GM20000 (cell line): ENCODE measurements around the gene PGLYRP3.

Experiments
- DNase-seq: peaks from one replicate; pipeline ENCODE4 v3.0.0; 2012; ENCODE audit warnings: low spot score
- CTCF ChIP-seq: IDR thresholded peaks from 2 replicates; pipeline ENCODE4 v1.5.1; 2012; ENCODE audit warnings: mild to moderate bottlenecking, control low read depth; ENCODE audit errors: extremely low read depth, missing control alignments

The PGLYRP3 gene

DNA sequence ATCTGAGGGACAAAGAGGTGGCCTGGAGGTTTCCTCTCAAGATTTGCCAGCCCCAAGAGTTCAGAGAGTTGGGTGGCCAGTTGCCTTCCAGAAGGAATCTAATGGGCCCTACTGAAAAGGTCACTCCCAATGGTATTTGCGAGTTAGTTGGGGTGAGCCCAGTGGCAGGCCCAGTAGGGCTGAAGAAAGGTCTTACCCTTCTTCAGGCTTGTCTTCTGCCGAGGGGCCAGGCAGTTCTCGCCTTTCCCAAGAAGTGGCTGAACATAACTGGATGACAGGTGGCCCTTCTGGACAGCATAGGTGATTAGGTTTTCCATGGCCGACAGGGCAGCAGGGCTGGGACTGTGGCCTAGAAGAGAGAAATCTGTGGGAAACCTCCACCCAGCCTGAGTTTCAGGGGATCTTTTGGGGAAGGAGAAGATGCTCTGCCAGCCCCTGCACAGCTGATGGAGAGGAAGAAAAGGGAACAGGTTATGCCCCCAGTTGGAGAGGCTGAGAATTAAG, 28.7 kb upstream of the PGLYRP3 start:
- TF ChIP-seq CTCF, result no peak
- DNase-seq, result peak; percentile 0

GRCh38 chr1:153340356-153340755, 27.6 kb upstream of the PGLYRP3 start:
- no peak for TF ChIP-seq CTCF
- no peak for DNase-seq

DNA sequence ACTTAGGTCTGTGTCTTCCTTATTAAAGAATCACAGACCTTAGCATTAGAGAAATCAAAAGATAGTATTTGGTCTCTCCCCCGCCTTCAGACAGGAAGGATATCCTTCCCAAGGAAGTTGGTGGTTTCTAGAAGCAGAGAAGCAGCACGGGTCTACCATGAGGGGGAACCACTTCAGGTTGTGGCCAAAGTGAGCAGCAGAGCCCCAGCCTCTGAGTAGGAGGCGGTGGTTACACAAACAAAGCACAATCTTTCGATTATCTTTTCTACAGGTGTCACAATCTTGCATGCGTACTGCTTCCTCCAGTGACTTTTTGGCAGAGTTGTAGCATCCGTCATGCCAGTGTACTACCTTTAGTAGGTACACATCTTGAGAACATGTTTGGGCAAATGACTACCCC, 27.1 kb upstream of the PGLYRP3 start:
- TF ChIP-seq CTCF, result no peak
- peak; percentile 23 for DNase-seq

DNA sequence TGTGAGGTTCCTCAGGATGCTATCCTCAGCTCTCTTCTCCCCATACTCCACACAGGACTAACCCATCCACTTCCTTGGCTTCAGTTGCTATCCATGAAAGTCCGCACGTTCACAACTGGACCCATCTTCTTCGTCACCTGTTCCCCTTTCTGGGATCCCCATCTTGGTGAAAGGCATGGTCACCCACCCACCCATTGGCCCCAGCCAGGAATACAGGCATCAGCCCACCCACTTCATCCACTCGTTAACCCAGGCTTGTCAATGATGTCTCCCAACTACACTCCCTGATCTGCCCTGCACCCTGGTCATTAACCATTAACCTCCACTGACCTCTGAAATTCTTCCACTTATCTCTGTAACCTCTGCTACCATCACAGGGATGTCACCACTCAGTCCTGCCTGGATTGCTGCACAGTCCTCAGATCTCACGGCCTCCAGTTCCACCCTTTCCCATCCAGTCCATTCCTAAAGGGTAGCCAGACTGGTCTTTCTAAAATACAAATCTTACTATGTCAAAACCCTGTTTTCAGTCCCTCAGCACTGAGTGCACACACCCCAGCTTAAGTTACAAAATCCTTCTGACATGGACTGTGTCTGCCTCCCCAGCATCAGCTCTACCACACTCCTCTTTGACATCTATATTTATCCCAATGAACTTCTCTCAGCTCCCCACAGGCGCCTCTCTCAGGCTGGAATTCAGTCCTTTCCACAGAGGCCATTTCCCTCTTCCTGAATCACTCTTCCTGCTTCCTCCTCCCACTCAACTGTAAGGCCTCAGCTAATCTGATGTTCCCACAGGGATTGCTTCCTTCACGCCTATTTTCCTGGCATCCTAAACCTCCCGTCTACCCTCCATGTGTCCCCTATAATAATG, 25.5 kb upstream of the PGLYRP3 start:
- DNase-seq, result no peak
- TF ChIP-seq CTCF, result no peak

DNA sequence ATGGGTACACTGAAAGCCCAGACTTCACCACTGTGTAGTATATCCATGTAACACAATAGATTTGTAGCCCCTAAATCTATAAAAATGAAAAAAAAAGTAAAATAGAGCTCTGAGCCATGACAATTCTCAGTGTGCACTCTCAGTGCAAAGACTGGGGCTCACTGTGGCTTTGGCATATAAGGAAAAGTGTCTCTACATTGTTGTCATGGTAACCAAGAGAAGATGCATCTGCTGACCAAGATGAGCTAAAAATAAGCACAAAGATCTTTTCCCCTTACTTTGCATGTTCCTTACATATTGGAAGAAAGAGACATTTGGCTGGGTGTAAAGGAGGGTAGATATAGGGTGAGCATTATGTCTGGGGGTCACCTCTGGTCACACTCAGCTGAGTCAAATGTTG, 23.9 kb upstream of the PGLYRP3 start:
- no peak for DNase-seq
- TF ChIP-seq CTCF, result no peak

GRCh38 chr1:153333902-153334301, 21.1 kb upstream of the PGLYRP3 start:
- DNase-seq, result no peak
- no peak for TF ChIP-seq CTCF

GRCh38 chr1:153324912-153325311, 12.2 kb upstream of the PGLYRP3 start:
- no peak for DNase-seq
- no peak for TF ChIP-seq CTCF
